H9 (cell line): Measurements from ENCODE around the gene TTC3. TPM values are rescaled to one million over a fixed set of nuclear protein-coding genes. Genes with fewer than 3 reads are reported as not detected.

ENCODE experiments used
- DNase-seq: peaks from one replicate; pipeline ENCODE4 v3.0.0-alpha.2; 2017
- H2AFZ ChIP-seq: one replicate; pipeline ENCODE4 v1.6.1; 2013; ENCODE audit warnings: mild to moderate bottlenecking, low read length, control low read depth, moderate library complexity
- H2AK5ac ChIP-seq: 2 replicates; pipeline ENCODE4 v1.6.1; 2013; ENCODE audit warnings: low read length, control low read depth, mixed read lengths; ENCODE audit not compliant: insufficient read length
- H2BK120ac ChIP-seq: one replicate; pipeline ENCODE4 v1.6.1; 2013; ENCODE audit warnings: low read depth, mild to moderate bottlenecking, low read length, control low read depth, inconsistent platforms; ENCODE audit not compliant: poor library complexity, severe bottlenecking
- H2BK12ac ChIP-seq: 2 replicates; pipeline ENCODE4 v1.6.1; 2013; ENCODE audit warnings: low read length, control low read depth, mixed read lengths, low read depth; ENCODE audit not compliant: insufficient read length
- H2BK15ac ChIP-seq: 2 replicates; pipeline ENCODE4 v1.6.1; 2013; ENCODE audit warnings: low read depth, low read length, control low read depth
- H2BK20ac ChIP-seq: one replicate; pipeline ENCODE4 v1.6.1; 2013; ENCODE audit warnings: low read depth, mild to moderate bottlenecking, low read length, control low read depth, inconsistent platforms; ENCODE audit not compliant: poor library complexity, severe bottlenecking
- H2BK5ac ChIP-seq: 2 replicates; pipeline ENCODE4 v1.6.1; 2013; ENCODE audit warnings: low read length, control low read depth, mixed read lengths; ENCODE audit not compliant: insufficient read length
- H3K14ac ChIP-seq: 2 replicates; pipeline ENCODE4 v1.6.1; 2013; ENCODE audit warnings: low read length, control low read depth; ENCODE audit not compliant: insufficient read depth
- H3K18ac ChIP-seq: 2 replicates; pipeline ENCODE4 v1.6.1; 2013; ENCODE audit warnings: low read depth, mild to moderate bottlenecking, mixed read lengths, low read length, control low read depth; ENCODE audit not compliant: insufficient read length
- H3K23ac ChIP-seq: 2 replicates; pipeline ENCODE4 v1.6.1; 2013; ENCODE audit warnings: low read length, control low read depth, mixed read lengths, low read depth; ENCODE audit not compliant: insufficient read length
- H3K23me2 ChIP-seq: 2 replicates; pipeline ENCODE4 v1.6.1; 2013; ENCODE audit warnings: low read depth, mild to moderate bottlenecking, mixed read lengths, low read length, control low read depth; ENCODE audit not compliant: insufficient read length, poor library complexity, severe bottlenecking
- H3K27ac ChIP-seq: 2 replicates; pipeline ENCODE4 v1.5.1; 2013; ENCODE audit warnings: low read length, control low read depth, mixed read lengths, low read depth; ENCODE audit not compliant: insufficient read length
- H3K27me3 ChIP-seq: 2 replicates; pipeline ENCODE4 v1.6.1; 2013; ENCODE audit warnings: low read length, control low read depth, inconsistent platforms; ENCODE audit not compliant: insufficient read depth
- H3K4ac ChIP-seq: 2 replicates; pipeline ENCODE4 v1.6.1; 2013; ENCODE audit warnings: low read depth, mild to moderate bottlenecking, control low read depth, inconsistent platforms, low read length, moderate library complexity
- H3K4me1 ChIP-seq: 2 replicates; pipeline ENCODE4 v1.6.1; 2013; ENCODE audit warnings: low read length, control low read depth, inconsistent platforms; ENCODE audit not compliant: insufficient read depth
- H3K4me2 ChIP-seq: 2 replicates; pipeline ENCODE4 v1.6.1; 2013; ENCODE audit warnings: low read length, control low read depth, mixed read lengths; ENCODE audit not compliant: insufficient read length, insufficient read depth
- H3K56ac ChIP-seq: 2 replicates; pipeline ENCODE4 v1.6.1; 2013; ENCODE audit warnings: low read depth, mild to moderate bottlenecking, mixed read lengths, low read length, control low read depth; ENCODE audit not compliant: insufficient read length
- H3K79me1 ChIP-seq: 2 replicates; pipeline ENCODE4 v1.6.1; 2013; ENCODE audit warnings: low read depth, mild to moderate bottlenecking, moderate library complexity, low read length, control low read depth, inconsistent platforms; ENCODE audit not compliant: insufficient read depth, poor library complexity, severe bottlenecking
- H3K79me2 ChIP-seq: 2 replicates; pipeline ENCODE4 v1.6.1; 2013; ENCODE audit warnings: low read length, control low read depth, inconsistent platforms; ENCODE audit not compliant: insufficient read depth
- H3K9ac ChIP-seq: 2 replicates; pipeline ENCODE4 v1.6.1; 2013; ENCODE audit warnings: low read length, control low read depth, mixed read lengths; ENCODE audit not compliant: insufficient read length; ENCODE audit errors: extremely low read depth
- H3K9me3 ChIP-seq: one replicate; pipeline ENCODE4 v1.6.1; 2013; ENCODE audit warnings: low read depth, low read length, inconsistent platforms; ENCODE audit not compliant: control insufficient read depth
- H3T11ph ChIP-seq: one replicate; pipeline ENCODE4 v1.6.1; 2013; ENCODE audit warnings: mild to moderate bottlenecking, low read length, control low read depth, inconsistent platforms
- H4K20me1 ChIP-seq: one replicate; pipeline ENCODE4 v1.6.1; 2013; ENCODE audit not compliant: control insufficient read depth, insufficient read length, insufficient read depth
- H4K5ac ChIP-seq: 2 replicates; pipeline ENCODE4 v1.6.1; 2013; ENCODE audit warnings: low read depth, mild to moderate bottlenecking, mixed read lengths, low read length, control low read depth; ENCODE audit not compliant: insufficient read length
- H4K8ac ChIP-seq: replicated peaks from 2 replicates; pipeline ENCODE4 v1.6.1; 2013; ENCODE audit warnings: low read length, control low read depth, mixed read lengths, low read depth; ENCODE audit not compliant: insufficient read length
- H4K91ac ChIP-seq: 2 replicates; pipeline ENCODE4 v1.6.1; 2013; ENCODE audit warnings: low read depth, mild to moderate bottlenecking, moderate library complexity, mixed read lengths, low read length, control low read depth; ENCODE audit not compliant: insufficient read length
- H3K27ac Mint-ChIP-seq, 3 experiments: 2 replicates in 2 of 3; 3 replicates in 1 of 3; pipeline ENCODE4 v1.8.0; 2020 to 2021; ENCODE audit warnings: mixed read lengths in 3 of 3, mild to moderate bottlenecking in 1 of 3, moderate library complexity in 1 of 3
- H3K27me3 Mint-ChIP-seq: 2 replicates; pipeline ENCODE4 v1.8.0; 2021; ENCODE audit warnings: low read depth, mild to moderate bottlenecking, moderate library complexity, mixed read lengths
- H3K36me3 Mint-ChIP-seq, 3 experiments: 2 replicates in 2 of 3; 3 replicates in 1 of 3; pipeline ENCODE4 v1.8.0; 2020 to 2021; ENCODE audit warnings: low read depth in 3 of 3, mixed read lengths in 3 of 3; ENCODE audit not compliant: insufficient read depth in 1 of 3
- H3K4me1 Mint-ChIP-seq, 2 experiments: 2 replicates each; pipeline ENCODE4 v1.8.0; 2020; ENCODE audit warnings: mixed read lengths in 2 of 2
- H3K4me3 Mint-ChIP-seq, 2 experiments: 2 replicates in 1 of 2; 3 replicates in 1 of 2; pipeline ENCODE4 v1.8.0; 2020 to 2021; ENCODE audit warnings: mild to moderate bottlenecking in 2 of 2, mixed read lengths in 2 of 2, moderate library complexity in 1 of 2
- H3K9me3 Mint-ChIP-seq, 2 experiments: 2 replicates in 1 of 2; 3 replicates in 1 of 2; pipeline ENCODE4 v1.8.0; 2020; ENCODE audit warnings: mild to moderate bottlenecking in 2 of 2, mixed read lengths in 2 of 2, moderate library complexity in 1 of 2
- WGBS: extraction: QIAGEN DNeasy Blood & Tissue Kit; methylation state at CpG from one replicate; pipeline ENCODE4 v1.1.7; 2013; ENCODE audit warnings: missing lambda C conversion rate, low lambda C conversion rate, mixed read lengths; ENCODE audit not compliant: insufficient read length; ENCODE audit errors: extremely low coverage; 5-methylcytosine and 5-hydroxymethylcytosine counted together
- total RNA-seq: library from RNA; stranded (reverse); gene quantifications from 2 replicates; pipeline ENCODE4 v1.2.1, GENCODE V29; 2021
- TF ChIP-seq, protein P1 (sequence below): fragments of 200-600 bp; sonication (generic); conservative IDR thresholded peaks from 3 replicates; pipeline ENCODE4 v1.8.0; 2021; ENCODE audit warnings: antibody characterized with exemption, mild to moderate bottlenecking

TTC3 gene
- total RNA-seq, 1 experiment from 2014 or later: 46.5 TPM

DNA sequence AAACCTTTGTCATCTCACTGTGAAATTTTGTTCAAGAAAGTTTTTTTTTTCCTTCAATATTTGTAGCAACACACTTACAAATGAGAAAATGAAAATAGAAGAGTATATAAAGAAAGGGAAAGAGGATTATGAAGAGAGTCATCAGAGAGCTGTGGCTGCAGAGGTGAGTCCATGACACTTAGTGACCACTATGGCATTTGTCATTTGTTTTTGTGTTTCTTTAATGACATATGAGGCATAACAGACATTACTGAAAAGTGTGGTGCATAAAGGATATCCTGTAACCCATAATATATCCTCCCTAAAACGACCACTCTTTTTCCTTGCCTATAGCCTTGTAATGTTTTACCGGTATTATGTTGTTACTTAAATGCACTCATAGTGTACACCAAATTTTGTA lies 113.9 kb downstream of the TTC3 start:
- Histone ChIP-seq H3T11ph (no peak overlapping the region), H4K91ac (no peak overlapping the region), H3K23me2 (no peaks in the 10 kb centered on the region), H3K79me1 (no peaks in the 10 kb centered on the region), H3K79me2 (no peaks in the 10 kb centered on the region), H4K5ac (no peak overlapping the region), H2BK12ac (no peak overlapping the region), H2BK15ac (no peak overlapping the region), H3K23ac (no peak overlapping the region), H2AK5ac (no peak overlapping the region), H3K4me2 (no peak overlapping the region), H3K18ac (no peak overlapping the region), H3K9ac (no peak overlapping the region), H2BK120ac (no peak overlapping the region), H4K8ac (no peak overlapping the region), H3K56ac (no peak overlapping the region), H2AFZ (no peak overlapping the region), H3K27ac (no peak overlapping the region), H2BK5ac (no peak overlapping the region), H2BK20ac (no peak overlapping the region), H3K27me3 (no peaks in the 10 kb centered on the region), H3K4me1 (no peaks in the 10 kb centered on the region), H3K14ac (no peak overlapping the region), H3K4ac (no peak overlapping the region), H4K20me1 (no peaks in the 10 kb centered on the region), H3K9me3 (no peaks in the 10 kb centered on the region)
- H3K36me3 Mint-ChIP-seq: peaks cover 8 to 23% (median 17%) of the 10 kb centered on the region in 3 experiments; a peak in 6 of 7 replicates
- no peak for DNase-seq
- TF ChIP-seq, protein P1, sequence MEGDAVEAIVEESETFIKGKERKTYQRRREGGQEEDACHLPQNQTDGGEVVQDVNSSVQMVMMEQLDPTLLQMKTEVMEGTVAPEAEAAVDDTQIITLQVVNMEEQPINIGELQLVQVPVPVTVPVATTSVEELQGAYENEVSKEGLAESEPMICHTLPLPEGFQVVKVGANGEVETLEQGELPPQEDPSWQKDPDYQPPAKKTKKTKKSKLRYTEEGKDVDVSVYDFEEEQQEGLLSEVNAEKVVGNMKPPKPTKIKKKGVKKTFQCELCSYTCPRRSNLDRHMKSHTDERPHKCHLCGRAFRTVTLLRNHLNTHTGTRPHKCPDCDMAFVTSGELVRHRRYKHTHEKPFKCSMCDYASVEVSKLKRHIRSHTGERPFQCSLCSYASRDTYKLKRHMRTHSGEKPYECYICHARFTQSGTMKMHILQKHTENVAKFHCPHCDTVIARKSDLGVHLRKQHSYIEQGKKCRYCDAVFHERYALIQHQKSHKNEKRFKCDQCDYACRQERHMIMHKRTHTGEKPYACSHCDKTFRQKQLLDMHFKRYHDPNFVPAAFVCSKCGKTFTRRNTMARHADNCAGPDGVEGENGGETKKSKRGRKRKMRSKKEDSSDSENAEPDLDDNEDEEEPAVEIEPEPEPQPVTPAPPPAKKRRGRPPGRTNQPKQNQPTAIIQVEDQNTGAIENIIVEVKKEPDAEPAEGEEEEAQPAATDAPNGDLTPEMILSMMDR: no peak
- no peaks in the 10 kb centered on the region for H3K9me3 Mint-ChIP-seq
- H3K27me3 Mint-ChIP-seq: no peaks in the 10 kb centered on the region
- WGBS: no CpG with 5 or more reads among the region's 2 CpGs
- no peak overlapping the region for H3K4me3 Mint-ChIP-seq
- H3K4me1 Mint-ChIP-seq: no peaks in the 10 kb centered on the region
- no peak overlapping the region for H3K27ac Mint-ChIP-seq
